Activated CD8-positive, alpha-beta memory T cell treated with anti-CD3 and anti-CD28 coated beads, Interleukin-2, amount 10 ng/mL, durations not matched to agents 7 days and 5 days (primary cell): ENCODE measurements around the gene CELF2. TPM values are rescaled to one million over a fixed set of nuclear protein-coding genes. Genes with fewer than 3 reads are reported as not detected.

Experiments
- ATAC-seq: fragments of 150-1000 bp; cut with Tn5 transposase; one replicate; pipeline ENCODE4 v1.10.0; 2021; ENCODE audit warnings: moderate library complexity
- CTCF ChIA-PET: fragments of 350-600 bp; sonication (Branson Sonifier 250); formaldehyde crosslinking; loops from one replicate; lab custom pipeline; 2021; ENCODE audit warnings: antibody characterized with exemption; lab: Charles Lee
- DNase-seq: peaks from one replicate; pipeline ENCODE4 v3.0.0-alpha.2; 2020
- H3K27ac Mint-ChIP-seq: one replicate; pipeline ENCODE4 v1.8.0; 2021; ENCODE audit warnings: mild to moderate bottlenecking, mixed read lengths
- H3K27me3 Mint-ChIP-seq: one replicate; pipeline ENCODE4 v1.8.0; 2021; ENCODE audit warnings: mixed read lengths
- H3K36me3 Mint-ChIP-seq: one replicate; pipeline ENCODE4 v1.8.0; 2021; ENCODE audit warnings: mild to moderate bottlenecking, mixed read lengths
- H3K4me1 Mint-ChIP-seq: one replicate; pipeline ENCODE4 v1.8.0; 2021; ENCODE audit warnings: mixed read lengths
- H3K4me3 Mint-ChIP-seq: one replicate; pipeline ENCODE4 v1.8.0; 2021; ENCODE audit warnings: mild to moderate bottlenecking, moderate library complexity, mixed read lengths
- H3K9me3 Mint-ChIP-seq: one replicate; pipeline ENCODE4 v1.8.0; 2022; ENCODE audit warnings: low read depth, mixed read lengths
- total RNA-seq, 2 experiments: library from RNA; stranded (reverse); gene quantifications; one replicate each; pipeline ENCODE4 v1.2.3, GENCODE V29; 2021

CELF2 gene
- total RNA-seq, 2 experiments from 2014 or later, result 205 to 219 TPM

DNA sequence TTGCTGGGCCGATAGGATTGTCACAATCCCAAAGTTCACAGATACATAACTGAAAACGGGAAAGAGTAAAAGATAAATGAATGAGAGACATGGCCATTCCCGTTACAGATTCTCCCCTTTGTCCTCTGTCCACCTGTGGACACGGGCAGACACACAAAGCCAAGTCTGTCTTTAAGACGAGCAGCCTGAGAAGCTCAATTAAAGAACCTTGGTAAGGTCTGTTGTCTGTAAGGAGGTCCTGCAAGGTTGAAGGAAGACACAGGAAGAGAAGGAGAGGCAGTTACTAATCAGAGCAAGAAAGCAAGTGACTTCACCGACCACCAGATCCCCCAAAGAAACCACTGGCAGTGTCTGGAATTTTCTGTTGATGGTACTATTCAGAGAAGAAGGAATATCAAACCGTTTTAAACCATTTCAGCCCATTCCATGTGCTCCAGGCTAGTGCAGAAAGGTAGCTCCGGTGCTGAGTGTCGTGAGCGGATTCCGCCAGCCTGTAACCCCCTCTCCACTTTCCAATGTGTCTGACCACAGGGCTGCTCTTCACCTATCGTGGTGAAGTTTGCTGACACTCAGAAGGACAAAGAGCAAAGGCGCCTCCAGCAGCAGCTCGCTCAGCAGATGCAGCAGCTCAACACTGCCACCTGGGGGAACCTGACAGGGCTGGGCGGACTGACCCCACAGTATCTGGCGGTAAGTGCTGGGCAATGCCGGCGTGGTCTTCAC is 252.6 kb downstream of the CELF2 start:
- Mint-ChIP-seq H3K4me1 (peaks cover 61% of the 10 kb centered on the region), H3K27ac (peak overlapping the region; percentile 34), H3K36me3 (peaks cover 81% of the 10 kb centered on the region), H3K9me3 (no peaks in the 10 kb centered on the region), H3K4me3 (no peak overlapping the region), H3K27me3 (no peaks in the 10 kb centered on the region)
- DNase-seq, result peak; percentile 76
- peak; percentile 73 for ATAC-seq
- CTCF ChIA-PET, result interaction anchor here (0.7 to 1.9 kb wide), 15 partner anchors 7 to 158 kb away, joined by 3 to 7 read pairs (median 3); no protein-coding TSS in a partner anchor

DNA sequence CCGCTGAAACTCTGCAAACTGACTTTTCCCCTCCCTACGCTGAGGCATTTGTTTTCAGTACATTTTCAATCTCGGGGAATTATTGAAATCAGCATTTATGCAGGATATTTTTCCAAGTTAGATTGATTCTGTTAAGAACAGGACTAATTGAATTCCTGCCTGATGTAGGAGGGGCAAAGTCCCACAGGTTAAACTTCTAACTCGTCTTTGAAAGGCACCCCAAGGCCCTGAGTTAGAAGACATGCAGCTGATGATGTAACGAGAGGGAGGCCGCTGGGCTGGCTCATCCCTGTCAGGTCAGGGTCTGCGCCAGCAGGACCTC is 253.1 kb downstream of the CELF2 start:
- Mint-ChIP-seq H3K9me3 (no peaks in the 10 kb centered on the region), H3K36me3 (peaks cover 81% of the 10 kb centered on the region), H3K4me3 (no peak overlapping the region), H3K27me3 (no peaks in the 10 kb centered on the region), H3K4me1 (peaks cover 58% of the 10 kb centered on the region), H3K27ac (no peak overlapping the region)
- ATAC-seq (no peak), DNase-seq (no peak)
- CTCF ChIA-PET, result interaction anchor here (0.7 to 1.9 kb wide), 11 partner anchors 8 to 159 kb away, joined by 3 to 7 read pairs (median 3); no protein-coding TSS in a partner anchor

DNA sequence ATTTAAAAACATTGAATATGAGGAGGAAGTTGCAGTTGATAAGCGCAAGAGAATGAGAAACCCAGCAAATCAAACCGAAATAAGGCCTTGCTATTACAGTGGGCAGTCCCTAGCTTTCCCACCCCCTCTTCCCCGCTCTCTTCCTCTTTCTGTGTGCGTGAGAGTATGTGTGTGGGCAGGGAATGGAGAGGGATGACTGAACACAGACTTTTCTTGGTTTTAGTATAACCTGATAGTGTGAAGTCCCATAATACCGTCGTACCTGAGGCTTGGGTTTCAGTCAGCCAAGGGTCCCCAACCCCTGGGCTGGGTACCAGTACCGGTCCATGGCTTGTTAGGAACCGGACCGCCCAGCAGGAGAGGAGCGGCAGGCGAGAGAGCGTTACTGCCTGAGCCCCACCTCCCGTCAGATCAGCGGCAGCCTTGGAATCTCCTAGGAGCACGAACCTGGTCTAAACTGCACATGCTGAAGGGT is 255.3 kb downstream of the CELF2 start:
- H3K27ac Mint-ChIP-seq, result peak overlapping the region; percentile 44
- H3K36me3 Mint-ChIP-seq, result peaks cover 83% of the 10 kb centered on the region
- no peak overlapping the region for H3K4me3 Mint-ChIP-seq
- CTCF ChIA-PET, result no interaction called here
- DNase-seq (no peak), ATAC-seq (no peak)
- H3K4me1 Mint-ChIP-seq, result peaks cover 43% of the 10 kb centered on the region
- H3K9me3 Mint-ChIP-seq, result no peaks in the 10 kb centered on the region
- H3K27me3 Mint-ChIP-seq, result no peaks in the 10 kb centered on the region

GRCh38 chr10:11274452-11274851 is 256.8 kb downstream of the CELF2 start:
- no peak for ATAC-seq
- Mint-ChIP-seq H3K9me3 (no peaks in the 10 kb centered on the region), H3K27me3 (no peaks in the 10 kb centered on the region), H3K27ac (no peak overlapping the region), H3K4me1 (peaks cover 32% of the 10 kb centered on the region), H3K36me3 (peaks cover 88% of the 10 kb centered on the region), H3K4me3 (no peak overlapping the region)
- CTCF ChIA-PET, result interaction anchor here (1.3 kb wide), 1 partner anchor 20 kb away, joined by 3 read pairs; no protein-coding TSS in a partner anchor
- DNase-seq, result no peak

DNA sequence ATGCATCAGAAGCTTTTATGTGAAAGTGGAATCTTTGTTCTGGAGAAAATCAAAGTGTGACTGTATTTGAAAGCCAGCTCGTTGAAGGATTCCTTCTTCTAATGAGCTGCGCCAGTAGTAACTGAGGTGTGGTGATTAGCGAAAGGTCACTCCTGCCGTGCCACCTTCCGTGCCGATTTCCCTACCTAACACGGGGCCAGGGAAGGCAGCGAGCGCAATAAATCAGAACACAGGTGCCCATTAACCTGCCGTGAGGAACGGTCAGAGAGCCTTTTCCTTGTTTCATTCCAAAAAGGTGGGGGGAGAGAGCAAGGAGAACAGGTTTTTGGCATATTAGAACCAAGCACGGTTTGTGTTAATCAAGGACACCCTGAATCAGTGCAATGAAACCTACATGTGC is 258.0 kb downstream of the CELF2 start:
- no peak overlapping the region for H3K4me3 Mint-ChIP-seq
- H3K36me3 Mint-ChIP-seq, result peaks cover 87% of the 10 kb centered on the region
- no peaks in the 10 kb centered on the region for H3K27me3 Mint-ChIP-seq
- no peak for ATAC-seq
- no peak for DNase-seq
- CTCF ChIA-PET, result interaction anchor here (1.3 kb wide), 1 partner anchor 19 kb away, joined by 3 read pairs; no protein-coding TSS in a partner anchor
- H3K9me3 Mint-ChIP-seq, result no peaks in the 10 kb centered on the region
- peaks cover 20% of the 10 kb centered on the region for H3K4me1 Mint-ChIP-seq
- H3K27ac Mint-ChIP-seq, result no peak overlapping the region

GRCh38 chr10:11276449-11276990 is 258.8 kb downstream of the CELF2 start:
- H3K9me3 Mint-ChIP-seq, result peaks cover 2% of the 10 kb centered on the region

GRCh38 chr10:11279314-11279713 is 261.6 kb downstream of the CELF2 start:
- Mint-ChIP-seq H3K27ac (no peak overlapping the region), H3K4me1 (peaks cover 5% of the 10 kb centered on the region), H3K36me3 (peaks cover 69% of the 10 kb centered on the region), H3K4me3 (no peak overlapping the region), H3K27me3 (no peaks in the 10 kb centered on the region), H3K9me3 (peaks cover 2% of the 10 kb centered on the region)
- CTCF ChIA-PET, result interaction anchor here (0.5 kb wide), 1 partner anchor 9 kb away, joined by 3 read pairs; no protein-coding TSS in a partner anchor
- DNase-seq (no peak), ATAC-seq (no peak)

More at GRCh38 chr10:11276449-11276990, 258.8 kb downstream of the CELF2 start:
- no peak overlapping the region for H3K4me3 Mint-ChIP-seq
- CTCF ChIA-PET, result no interaction called here
- H3K36me3 Mint-ChIP-seq, result peaks cover 90% of the 10 kb centered on the region
- no peaks in the 10 kb centered on the region for H3K27me3 Mint-ChIP-seq
- H3K4me1 Mint-ChIP-seq, result peaks cover 14% of the 10 kb centered on the region
- H3K27ac Mint-ChIP-seq, result no peak overlapping the region
- no peak for DNase-seq
- no peak for ATAC-seq

DNA sequence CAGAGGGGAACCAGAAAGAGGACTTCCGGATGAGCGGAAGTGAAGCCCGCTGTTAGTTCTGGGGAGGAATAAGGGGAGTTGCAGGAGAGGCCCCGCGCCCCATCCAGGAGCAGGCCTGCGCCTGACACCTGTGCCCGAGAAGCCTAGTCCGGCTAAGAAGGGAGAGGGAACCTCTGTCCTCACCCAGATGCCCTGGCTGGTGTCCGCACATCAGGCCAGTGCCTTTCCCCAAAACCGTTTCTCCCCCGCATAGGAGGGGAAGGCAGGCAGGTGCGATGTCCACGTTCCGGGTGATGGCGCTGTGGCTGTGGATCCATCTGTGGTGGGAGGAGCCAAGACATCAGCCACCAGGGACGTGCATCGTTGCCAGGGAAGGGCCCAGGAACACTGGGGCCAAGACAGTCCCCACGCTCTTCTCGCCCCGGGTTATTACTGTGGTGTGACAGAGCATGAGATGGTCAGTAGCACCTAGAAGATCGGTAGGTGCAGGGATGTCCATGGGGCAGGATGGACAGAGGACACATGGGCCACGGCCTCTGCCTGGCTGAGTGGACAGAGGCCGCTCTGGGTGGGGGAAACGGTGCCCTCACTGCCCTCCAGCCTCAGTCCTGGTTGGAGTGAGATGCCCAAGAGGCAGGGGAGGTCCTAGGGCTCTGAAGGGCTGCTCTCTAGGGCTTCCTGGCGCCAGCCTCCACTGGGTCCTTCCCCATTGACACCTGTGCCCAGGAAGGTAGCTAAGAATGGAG is 262.7 kb downstream of the CELF2 start:
- no peak overlapping the region for H3K4me3 Mint-ChIP-seq
- peaks cover 5% of the 10 kb centered on the region for H3K4me1 Mint-ChIP-seq
- DNase-seq (no peak), ATAC-seq (no peak)
- H3K9me3 Mint-ChIP-seq, result peaks cover 2% of the 10 kb centered on the region
- H3K27ac Mint-ChIP-seq, result no peak overlapping the region
- CTCF ChIA-PET, result no interaction called here
- H3K27me3 Mint-ChIP-seq, result no peaks in the 10 kb centered on the region
- H3K36me3 Mint-ChIP-seq, result peaks cover 60% of the 10 kb centered on the region

- no peak overlapping the region for H3K4me3 Mint-ChIP-seq
- CTCF ChIA-PET, result no interaction called here
These were observed 264.5 kb downstream of the CELF2 start for GRCh38 chr10:11282156-11282555.

GRCh38 chr10:11282661-11283060 is 265.0 kb downstream of the CELF2 start:
- no peak for ATAC-seq
- peaks cover 2% of the 10 kb centered on the region for H3K9me3 Mint-ChIP-seq
- CTCF ChIA-PET, result no interaction called here
- H3K4me1 Mint-ChIP-seq, result peaks cover 9% of the 10 kb centered on the region
- H3K36me3 Mint-ChIP-seq, result peaks cover 52% of the 10 kb centered on the region
- no peaks in the 10 kb centered on the region for H3K27me3 Mint-ChIP-seq
- peak overlapping the region; percentile 9 for H3K27ac Mint-ChIP-seq
- H3K4me3 Mint-ChIP-seq, result no peak overlapping the region
- DNase-seq, result no peak

More at GRCh38 chr10:11282156-11282555, 264.5 kb downstream of the CELF2 start:
- Mint-ChIP-seq H3K36me3 (peaks cover 54% of the 10 kb centered on the region), H3K9me3 (peaks cover 2% of the 10 kb centered on the region), H3K4me1 (peaks cover 9% of the 10 kb centered on the region), H3K27me3 (no peaks in the 10 kb centered on the region), H3K27ac (peak overlapping the region; percentile 9)
- DNase-seq, result no peak
- no peak for ATAC-seq

- Mint-ChIP-seq H3K4me1 (peaks cover 11% of the 10 kb centered on the region), H3K27ac (no peak overlapping the region), H3K27me3 (no peaks in the 10 kb centered on the region), H3K9me3 (peaks cover 2% of the 10 kb centered on the region), H3K36me3 (peaks cover 51% of the 10 kb centered on the region), H3K4me3 (no peak overlapping the region)
- ATAC-seq, result no peak
- CTCF ChIA-PET, result no interaction called here
- DNase-seq, result no peak
These were observed 266.8 kb downstream of the CELF2 start for GRCh38 chr10:11284291-11285085.

DNA sequence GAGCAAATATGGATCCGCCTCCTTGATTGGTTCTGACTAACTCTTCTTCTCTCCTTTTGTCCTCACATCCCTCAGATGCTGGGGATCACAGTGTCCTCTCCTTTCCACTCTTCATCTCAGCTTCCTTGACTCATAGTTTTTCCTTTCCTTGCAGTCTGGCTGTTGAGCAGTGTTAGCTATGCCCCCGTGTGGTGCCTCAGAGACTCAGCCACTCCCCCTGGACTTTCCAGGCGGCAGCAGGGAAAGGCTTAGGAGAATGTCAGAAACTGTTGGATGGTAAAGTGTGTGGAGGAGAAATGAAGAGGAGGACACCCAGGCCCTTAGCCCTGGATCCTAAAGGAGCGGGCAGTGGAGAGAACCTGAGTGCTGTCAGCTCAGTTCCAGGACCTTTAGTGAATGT is 267.5 kb downstream of the CELF2 start:
- no peaks in the 10 kb centered on the region for H3K27me3 Mint-ChIP-seq
- ATAC-seq, result no peak

More for the DNA sequence above, 267.5 kb downstream of the CELF2 start:
- peaks cover 13% of the 10 kb centered on the region for H3K4me1 Mint-ChIP-seq
- CTCF ChIA-PET, result no interaction called here
- H3K4me3 Mint-ChIP-seq, result no peak overlapping the region
- H3K9me3 Mint-ChIP-seq, result peaks cover 2% of the 10 kb centered on the region
- peaks cover 52% of the 10 kb centered on the region for H3K36me3 Mint-ChIP-seq
- H3K27ac Mint-ChIP-seq, result no peak overlapping the region
- no peak for DNase-seq
